Caco-2 (cell line): ENCODE measurements around the gene CDC42EP3. TPM values are rescaled to one million over a fixed set of nuclear protein-coding genes. Genes with fewer than 3 reads are reported as not detected.

Experiments used
- BruUV-seq: library from RNA; stranded (reverse); fragments of 400-500 nt; replicated peaks from 2 replicates; lab custom pipeline; 2021; lab: Mats Ljungman, UMichigan
- CTCF ChIA-PET: fragments of 300-600 bp; sonication (Branson Sonifier 250); formaldehyde crosslinking; loops from one replicate; lab custom pipeline; 2022; ENCODE audit warnings: antibody characterized with exemption; lab: Charles Lee
- POLR2A ChIA-PET: fragments of 300-600 bp; sonication (Branson Sonifier 250); formaldehyde crosslinking; loops from one replicate; lab custom pipeline; 2022; ENCODE audit warnings: antibody characterized with exemption; lab: Charles Lee
- DNase-seq, 2 experiments: peaks; one replicate each; pipeline versions ENCODE4 v3.0.0 to v3.0.0-alpha.2; 2020 to 2022
- H3K27me3 ChIP-seq: replicated peaks from 2 replicates; pipeline ENCODE4 v1.6.0; 2011; ENCODE audit warnings: low read length; ENCODE audit not compliant: control insufficient read depth, insufficient read depth
- H3K36me3 ChIP-seq: 2 replicates; pipeline ENCODE4 v1.5.1; 2011; ENCODE audit warnings: low read length; ENCODE audit not compliant: control insufficient read depth, insufficient read depth
- H3K4me1 ChIP-seq: fragments of 250-450 bp; sonication (Bioruptor Pico); 2 replicates; pipeline ENCODE4 v1.5.1; 2020; ENCODE audit warnings: mild to moderate bottlenecking
- H3K4me3 ChIP-seq: 2 replicates; pipeline ENCODE4 v1.5.1; 2011; ENCODE audit warnings: low read depth, mild to moderate bottlenecking, control low read depth, low read length
- H3K9me3 ChIP-seq: fragments of 250-450 bp; sonication (Bioruptor Pico); 2 replicates; pipeline ENCODE4 v1.5.1; 2020; ENCODE audit warnings: mild to moderate bottlenecking, moderate library complexity
- H3K27ac Mint-ChIP-seq: one replicate; pipeline ENCODE4 v1.8.0; 2022; ENCODE audit warnings: mixed read lengths; ENCODE audit not compliant: unreplicated experiment
- H3K27me3 Mint-ChIP-seq: one replicate; pipeline ENCODE4 v1.8.0; 2022; ENCODE audit warnings: mixed read lengths; ENCODE audit not compliant: insufficient read depth, unreplicated experiment
- H3K36me3 Mint-ChIP-seq: one replicate; pipeline ENCODE4 v1.8.0; 2022; ENCODE audit warnings: mild to moderate bottlenecking, mixed read lengths; ENCODE audit not compliant: insufficient read depth, unreplicated experiment
- H3K4me1 Mint-ChIP-seq: one replicate; pipeline ENCODE4 v1.8.0; 2022; ENCODE audit warnings: low read depth, mixed read lengths; ENCODE audit not compliant: unreplicated experiment
- H3K4me3 Mint-ChIP-seq: one replicate; pipeline ENCODE4 v1.8.0; 2022; ENCODE audit warnings: mild to moderate bottlenecking, moderate library complexity, mixed read lengths; ENCODE audit not compliant: unreplicated experiment
- H3K9me3 Mint-ChIP-seq: one replicate; pipeline ENCODE4 v1.8.0; 2022; ENCODE audit warnings: mixed read lengths; ENCODE audit not compliant: unreplicated experiment
- CTCF ChIP-seq, 2 experiments: fragments of 200-600 bp in 1 of 2; IDR thresholded peaks; 1 replicate in 1 of 2; 2 replicates in 1 of 2; pipeline versions ENCODE4 v1.5.1 to v1.8.0; 2011 to 2022; ENCODE audit warnings: antibody characterized with exemption in 1 of 2, control low read depth in 1 of 2, inconsistent platforms in 1 of 2, low read depth in 1 of 2, low read length in 1 of 2, mild to moderate bottlenecking in 1 of 2, moderate library complexity in 1 of 2; ENCODE audit not compliant: insufficient read depth in 1 of 2, severe bottlenecking in 1 of 2, unreplicated experiment in 1 of 2
- intact Hi-C: fragments of 100-400 bp; cut with micrococcal nuclease; formaldehyde crosslinking; loops from one replicate; pipeline ENCODE4 v1.10.0; 2022; ENCODE audit not compliant: unreplicated experiment
- total RNA-seq: library from RNA; stranded (reverse); gene quantifications from 2 replicates; pipeline ENCODE4 v1.2.3, GENCODE V29; 2022

CDC42EP3 gene
- total RNA-seq, 1 experiment from 2014 or later = 95.8 TPM

- CTCF ChIA-PET = no interaction called here
- no TSS peak for BruUV-seq
- no peak overlapping the region for H3K4me3 Mint-ChIP-seq
- DNase-seq = no peak
- Histone ChIP-seq H3K9me3 (no peaks in the 10 kb centered on the region), H3K4me1 (peaks cover 24% of the 10 kb centered on the region), H3K36me3 (no peaks in the 10 kb centered on the region; the same call in 1 of the 2 replicates), H3K27me3 (no peaks in the 10 kb centered on the region), H3K4me3 (no peak overlapping the region)
- no peaks in the 10 kb centered on the region for H3K36me3 Mint-ChIP-seq
- intact Hi-C loops = no loop called here
- peaks cover 33% of the 10 kb centered on the region for H3K4me1 Mint-ChIP-seq
- H3K27ac Mint-ChIP-seq = no peak overlapping the region
- H3K9me3 Mint-ChIP-seq = peaks cover 11% of the 10 kb centered on the region
- POLR2A ChIA-PET = no interaction called here
- no peaks in the 10 kb centered on the region for H3K27me3 Mint-ChIP-seq
- TF ChIP-seq CTCF (IDR thresholded peaks at IDR 0.05; ENCODE audit: insufficient read depth in 1 of 2, low read depth in 1 of 2, low read length in 1 of 2, severe bottlenecking in 1 of 2, unreplicated experiment in 1 of 2) = no peak
Measured at GRCh38 chr2:37683921-37684780, 12.7 kb upstream of the CDC42EP3 start.

- CTCF ChIA-PET = no interaction called here
- H3K36me3 Mint-ChIP-seq = no peaks in the 10 kb centered on the region
- H3K4me1 Mint-ChIP-seq = peaks cover 29% of the 10 kb centered on the region
- H3K9me3 Mint-ChIP-seq = peaks cover 11% of the 10 kb centered on the region
- H3K27me3 Mint-ChIP-seq = no peaks in the 10 kb centered on the region
- Histone ChIP-seq H3K36me3 (no peaks in the 10 kb centered on the region; the same call in 1 of the 2 replicates), H3K27me3 (no peaks in the 10 kb centered on the region), H3K4me3 (no peak overlapping the region), H3K4me1 (peaks cover 17% of the 10 kb centered on the region), H3K9me3 (no peaks in the 10 kb centered on the region)
- POLR2A ChIA-PET = no interaction called here
- DNase-seq = no peak
- no TSS peak for BruUV-seq
- intact Hi-C loops = no loop called here
- no peak overlapping the region for H3K27ac Mint-ChIP-seq
- TF ChIP-seq CTCF (IDR thresholded peaks at IDR 0.05; ENCODE audit: insufficient read depth in 1 of 2, low read depth in 1 of 2, low read length in 1 of 2, severe bottlenecking in 1 of 2, unreplicated experiment in 1 of 2) = no peak
- no peak overlapping the region for H3K4me3 Mint-ChIP-seq
Measured at GRCh38 chr2:37683241-37683640, 11.8 kb upstream of the CDC42EP3 start.

GRCh38 chr2:37682473-37682872 is 11.0 kb upstream of the CDC42EP3 start:
- no peaks in the 10 kb centered on the region for H3K9me3 ChIP-seq
- BruUV-seq = no TSS peak
- no peak for TF ChIP-seq CTCF (IDR thresholded peaks at IDR 0.05; ENCODE audit: insufficient read depth in 1 of 2, low read depth in 1 of 2, low read length in 1 of 2, severe bottlenecking in 1 of 2, unreplicated experiment in 1 of 2)
- Mint-ChIP-seq H3K4me1 (peaks cover 30% of the 10 kb centered on the region), H3K36me3 (no peaks in the 10 kb centered on the region), H3K9me3 (peaks cover 11% of the 10 kb centered on the region), H3K27me3 (no peaks in the 10 kb centered on the region), H3K4me3 (no peak overlapping the region), H3K27ac (no peak overlapping the region)
- no peaks in the 10 kb centered on the region; the same call in 1 of the 2 replicates for H3K36me3 ChIP-seq
- DNase-seq = no peak
- ChIA-PET POLR2A (no interaction called here), CTCF (no interaction called here)
- intact Hi-C loops = no loop called here
- no peak overlapping the region for H3K4me3 ChIP-seq
- H3K27me3 ChIP-seq = no peaks in the 10 kb centered on the region
- peaks cover 14% of the 10 kb centered on the region for H3K4me1 ChIP-seq
